ENCODE data around the gene RANBP9. TPM values are rescaled to one million over a fixed set of nuclear protein-coding genes. Genes with fewer than 3 reads are reported as not detected.

RANBP9 gene
- total and polyA plus RNA-seq, 8 donors = 9.6 to 22.2 (median 16.6) TPM

GRCh38 chr6:13677878-13678254 lies 33.8 kb downstream of the RANBP9 start:
- H3K4me1 ChIP-seq = peaks cover 8 to 14% (median 12%) of the 10 kb centered on the region in 3 donors
- no peaks in the 10 kb centered on the region for H3K27me3 ChIP-seq
- intact Hi-C loops (cut with DNase I) = no loop called here
- no peak for TF ChIP-seq CTCF (IDR thresholded peaks at IDR 0.05)
- DNase-seq (peak in 2 of 6 donors; percentile 36 to 53), ATAC-seq (peak; percentile 84 to 93 (median 89)), FAIRE-seq (no peak)
- peak overlapping the region in 3 of 4 donors; percentile 33 to 51 (median 44) for H3K27ac ChIP-seq
- no peak overlapping the region for H3K4me3 ChIP-seq
- no peaks in the 10 kb centered on the region for H3K36me3 ChIP-seq
- 17 to 20% methylated on average over 3 of the region's 3 CpGs for WGBS, 2 donors
- no peaks in the 10 kb centered on the region for H3K9me3 ChIP-seq

GRCh38 chr6:13676551-13677156 lies 35.0 kb downstream of the RANBP9 start:
- ATAC-seq (no peak), FAIRE-seq (no peak), DNase-seq (no peak)
- no peaks in the 10 kb centered on the region for H3K36me3 ChIP-seq
- no peaks in the 10 kb centered on the region for H3K27me3 ChIP-seq
- no peaks in the 10 kb centered on the region for H3K9me3 ChIP-seq
- no peak overlapping the region for H3K27ac ChIP-seq
- H3K4me3 ChIP-seq = no peak overlapping the region
- intact Hi-C loops (cut with DNase I) = no loop called here
- peaks cover 8 to 20% (median 16%) of the 10 kb centered on the region in 3 donors for H3K4me1 ChIP-seq
- no peak for TF ChIP-seq CTCF (IDR thresholded peaks at IDR 0.05)
- 95 to 98% methylated on average over 3 of the region's 3 CpGs for WGBS, 2 donors

- WGBS, 2 donors = 76 to 77% methylated on average over 2 of the region's 2 CpGs
- intact Hi-C loops (cut with DNase I) = no loop called here
- no peak for TF ChIP-seq CTCF (IDR thresholded peaks at IDR 0.05)
- no peak for DNase-seq
- Histone ChIP-seq H3K4me1 (peaks cover 8 to 23% (median 19%) of the 10 kb centered on the region in 3 donors), H3K4me3 (no peak overlapping the region), H3K27me3 (no peaks in the 10 kb centered on the region), H3K27ac (no peak overlapping the region), H3K9me3 (no peaks in the 10 kb centered on the region), H3K36me3 (no peaks in the 10 kb centered on the region)
- FAIRE-seq = no peak
- ATAC-seq = no peak
Observed at GRCh38 chr6:13674533-13675190, 37.0 kb downstream of the RANBP9 start.

- Histone ChIP-seq H3K9me3 (no peaks in the 10 kb centered on the region), H3K4me1 (peaks cover 7 to 17% (median 16%) of the 10 kb centered on the region in 3 donors), H3K36me3 (no peaks in the 10 kb centered on the region), H3K27ac (no peak overlapping the region), H3K27me3 (no peaks in the 10 kb centered on the region), H3K4me3 (no peak overlapping the region)
- DNase-seq (no peak), ATAC-seq (no peak), FAIRE-seq (no peak)
- TF ChIP-seq CTCF (IDR thresholded peaks at IDR 0.05) = no peak
- intact Hi-C loops (cut with DNase I) = no loop called here
- 92 to 93% methylated on average over 3 of the region's 3 CpGs for WGBS, 2 donors
Observed at GRCh38 chr6:13673825-13674444, 37.7 kb downstream of the RANBP9 start.

GRCh38 chr6:13673368-13673767 lies 38.3 kb downstream of the RANBP9 start:
- no peak for TF ChIP-seq CTCF (IDR thresholded peaks at IDR 0.05)
- Histone ChIP-seq H3K4me3 (no peak overlapping the region), H3K27me3 (no peaks in the 10 kb centered on the region), H3K36me3 (no peaks in the 10 kb centered on the region), H3K9me3 (no peaks in the 10 kb centered on the region), H3K4me1 (peaks cover 4 to 14% (median 10%) of the 10 kb centered on the region in 3 donors), H3K27ac (no peak overlapping the region)
- WGBS, 2 donors = 79 to 90% methylated on average over 1 of the region's 1 CpG
- DNase-seq = no peak
- ATAC-seq = no peak
- FAIRE-seq = no peak
- intact Hi-C loops (cut with DNase I) = no loop called here

All from pancreas (tissue), 10 donors.